WTC11 (cell line): Measurements from ENCODE around the gene C10orf95. TPM values are rescaled to one million over a fixed set of nuclear protein-coding genes. Genes with fewer than 3 reads are reported as not detected.

ENCODE experiments used
- ATAC-seq: fragments of 200-7000 bp; cut with Tn5 transposase; 2 replicates; pipeline ENCODE4 v1.10.0; 2021; ENCODE audit warnings: mild to moderate bottlenecking, moderate library complexity
- CTCF ChIA-PET: fragments of 300-600 bp; sonication (Branson Sonifier 250); formaldehyde crosslinking; loops from one replicate; lab custom pipeline; 2021; ENCODE audit warnings: antibody characterized with exemption; lab: Charles Lee
- POLR2A ChIA-PET: fragments of 350-600 bp; sonication (Branson Sonifier 250); formaldehyde crosslinking; loops from one replicate; lab custom pipeline; 2021; ENCODE audit warnings: antibody characterized with exemption; lab: Charles Lee
- DNase-seq: peaks from one replicate; pipeline ENCODE4 v3.0.0; 2021; ENCODE audit warnings: low spot score
- H3K27ac Mint-ChIP-seq: 2 replicates; pipeline ENCODE4 v1.8.0; 2021; ENCODE audit warnings: mixed read lengths
- H3K27me3 Mint-ChIP-seq: 2 replicates; pipeline ENCODE4 v1.8.0; 2021; ENCODE audit warnings: low read depth, mild to moderate bottlenecking, moderate library complexity, mixed read lengths
- H3K36me3 Mint-ChIP-seq: 2 replicates; pipeline ENCODE4 v1.8.0; 2021; ENCODE audit warnings: mixed read lengths
- H3K4me1 Mint-ChIP-seq: 2 replicates; pipeline ENCODE4 v1.8.0; 2022; ENCODE audit warnings: mixed read lengths
- H3K4me3 Mint-ChIP-seq: 2 replicates; pipeline ENCODE4 v1.8.0; 2021; ENCODE audit warnings: mild to moderate bottlenecking, moderate library complexity, mixed read lengths
- H3K9me3 Mint-ChIP-seq: 2 replicates; pipeline ENCODE4 v1.8.0; 2021; ENCODE audit warnings: mixed read lengths
- ATF2 ChIP-seq: sonication (generic); formaldehyde crosslinking; IDR thresholded peaks from 2 replicates; pipeline ENCODE4 v1.8.1; 2022; ENCODE audit warnings: low read depth, missing genetic modification reagents, borderline replicate concordance
- ATF6 ChIP-seq: sonication (generic); formaldehyde crosslinking; IDR thresholded peaks from 2 replicates; pipeline ENCODE4 v1.8.1; 2023; ENCODE audit warnings: mild to moderate bottlenecking, missing genetic modification reagents
- ERG ChIP-seq: fragments of 250-450 bp; sonication (Bioruptor Pico); IDR thresholded peaks from 2 replicates; pipeline ENCODE4 v1.8.0; 2021; ENCODE audit warnings: mild to moderate bottlenecking
- FOXJ3 ChIP-seq: sonication (generic); formaldehyde crosslinking; IDR thresholded peaks from 2 replicates; pipeline ENCODE4 v1.9.0; 2021; ENCODE audit warnings: missing genetic modification reagents, mild to moderate bottlenecking, borderline replicate concordance
- FOXP4 ChIP-seq: sonication (generic); formaldehyde crosslinking; IDR thresholded peaks from 2 replicates; pipeline ENCODE4 v1.8.0; 2022; ENCODE audit warnings: mild to moderate bottlenecking, missing genetic modification reagents
- HMGA2 ChIP-seq: fragments of 250-450 bp; sonication (Bioruptor Pico); IDR thresholded peaks from 2 replicates; pipeline ENCODE4 v1.4.0; 2021; ENCODE audit warnings: mild to moderate bottlenecking, moderate library complexity
- JUN ChIP-seq: sonication (generic); formaldehyde crosslinking; IDR thresholded peaks from 2 replicates; pipeline ENCODE4 v1.8.0; 2023; ENCODE audit warnings: mild to moderate bottlenecking, missing genetic modification reagents
- KAT7 ChIP-seq: sonication (generic); formaldehyde crosslinking; IDR thresholded peaks from 2 replicates; pipeline ENCODE4 v1.8.1; 2023; ENCODE audit warnings: missing genetic modification reagents, mild to moderate bottlenecking, borderline replicate concordance
- NR2C2 ChIP-seq: sonication (generic); formaldehyde crosslinking; IDR thresholded peaks from 2 replicates; pipeline ENCODE4 v1.8.0; 2022; ENCODE audit warnings: mild to moderate bottlenecking, missing genetic modification reagents
- PREB ChIP-seq: sonication (generic); formaldehyde crosslinking; IDR thresholded peaks from 2 replicates; pipeline ENCODE4 v1.8.1; 2022; ENCODE audit warnings: mild to moderate bottlenecking, missing genetic modification reagents, moderate library complexity, borderline replicate concordance
- RORB ChIP-seq: fragments of 250-450 bp; sonication (Bioruptor Pico); IDR thresholded peaks from 2 replicates; pipeline ENCODE4 v1.9.0; 2021; ENCODE audit warnings: mild to moderate bottlenecking
- SMAD3 ChIP-seq: sonication (generic); formaldehyde crosslinking; IDR thresholded peaks from 2 replicates; pipeline ENCODE4 v1.8.0; 2022; ENCODE audit warnings: missing genetic modification reagents, mild to moderate bottlenecking, borderline replicate concordance
- TEAD4 ChIP-seq: sonication (generic); formaldehyde crosslinking; IDR thresholded peaks from 2 replicates; pipeline ENCODE4 v1.8.0; 2022; ENCODE audit warnings: mild to moderate bottlenecking, missing genetic modification reagents
- USF1 ChIP-seq: sonication (generic); formaldehyde crosslinking; IDR thresholded peaks from 2 replicates; pipeline ENCODE4 v1.8.0; 2022; ENCODE audit warnings: mild to moderate bottlenecking, missing genetic modification reagents
- ZNF232 ChIP-seq: sonication (generic); formaldehyde crosslinking; IDR thresholded peaks from 2 replicates; pipeline ENCODE4 v1.8.0; 2022; ENCODE audit warnings: mild to moderate bottlenecking, missing genetic modification reagents
- total RNA-seq: library from RNA; stranded (reverse); gene quantifications from 3 replicates; pipeline ENCODE4 v1.2.3, GENCODE V29; 2021
- TF ChIP-seq, protein P1 (sequence below): sonication (generic); formaldehyde crosslinking; IDR thresholded peaks from 2 replicates; pipeline ENCODE4 v1.8.0; 2023; ENCODE audit warnings: mild to moderate bottlenecking, missing genetic modification reagents

The C10orf95 gene
- total RNA-seq, 1 experiment from 2014 or later, result 0.96 TPM

- ATAC-seq (no peak), DNase-seq (no peak)
- Mint-ChIP-seq H3K36me3 (peaks cover 9% of the 10 kb centered on the region; the same call in 1 of the 2 replicates), H3K4me1 (peaks cover 14% of the 10 kb centered on the region), H3K9me3 (no peaks in the 10 kb centered on the region), H3K27me3 (peaks cover 11% of the 10 kb centered on the region), H3K4me3 (no peak overlapping the region), H3K27ac (no peak overlapping the region)
- POLR2A ChIA-PET, result no interaction called here
- TF ChIP-seq ATF2, result no peak
- TF ChIP-seq JUN (CRISPR knock-in tag), result no peak
- CTCF ChIA-PET, result interaction anchor here (0.6 to 1.5 kb wide), 3 partner anchors 20 to 28 kb away, joined by 4 to 6 read pairs (median 4); no protein-coding TSS in a partner anchor
Observed at GRCh38 chr10:102426803-102427287, 24.5 kb downstream of the C10orf95 start.

DNA sequence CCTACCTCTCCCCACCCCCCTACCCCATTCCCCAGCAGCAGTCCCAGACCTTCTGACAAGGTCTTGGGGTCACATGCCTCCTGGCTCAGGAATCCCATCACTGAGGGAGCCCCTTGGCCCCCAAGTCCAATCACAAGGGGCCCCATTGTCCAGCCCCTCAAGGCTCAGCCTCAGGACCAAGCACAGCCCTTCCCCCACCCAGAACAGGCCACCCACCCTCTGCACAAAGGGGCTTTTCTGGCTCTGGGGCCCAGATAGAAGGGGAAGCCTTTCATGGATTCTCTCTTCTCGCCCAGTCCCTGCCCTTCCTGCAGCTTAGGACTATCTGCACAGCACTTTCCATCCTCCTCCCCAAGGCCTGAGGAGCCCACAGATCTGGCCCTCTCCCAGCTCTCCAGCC is 25.9 kb downstream of the C10orf95 start:
- DNase-seq, result no peak
- TF ChIP-seq TEAD4 (CRISPR knock-in tag), result no peak
- TF ChIP-seq HMGA2, result no peak
- TF ChIP-seq PREB (CRISPR knock-in tag), result no peak
- no peak for TF ChIP-seq FOXP4
- no peak for TF ChIP-seq ZNF232
- TF ChIP-seq NR2C2 (CRISPR knock-in tag), result no peak
- H3K36me3 Mint-ChIP-seq, result peaks cover 9% of the 10 kb centered on the region; the same call in 1 of the 2 replicates

GRCh38 chr10:102424916-102425315 is 26.4 kb downstream of the C10orf95 start:
- Mint-ChIP-seq H3K9me3 (no peaks in the 10 kb centered on the region), H3K4me3 (no peak overlapping the region), H3K27me3 (peaks cover 11% of the 10 kb centered on the region), H3K27ac (no peak overlapping the region), H3K4me1 (peaks cover 9% of the 10 kb centered on the region), H3K36me3 (peaks cover 9% of the 10 kb centered on the region; the same call in 1 of the 2 replicates)
- CTCF ChIA-PET, result interaction anchor here (1.5 to 6.7 kb wide), 4 partner anchors 21 to 54 kb away, joined by 3 to 68 read pairs (median 32); partner anchors contain the start of gene C10orf95
- POLR2A ChIA-PET, result interaction anchor here (0.7 kb wide), 1 partner anchor 25 kb away, joined by 3 read pairs; no protein-coding TSS in a partner anchor
- ATAC-seq, result no peak
- no peak for DNase-seq
- TF ChIP-seq USF1 (CRISPR knock-in tag) (no peak), SMAD3 (CRISPR knock-in tag) (no peak), FOXJ3 (no peak), KAT7 (no peak), ATF6 (no peak), ERG (no peak), RORB (CRISPR knock-in tag) (no peak)
- TF ChIP-seq, protein P1, sequence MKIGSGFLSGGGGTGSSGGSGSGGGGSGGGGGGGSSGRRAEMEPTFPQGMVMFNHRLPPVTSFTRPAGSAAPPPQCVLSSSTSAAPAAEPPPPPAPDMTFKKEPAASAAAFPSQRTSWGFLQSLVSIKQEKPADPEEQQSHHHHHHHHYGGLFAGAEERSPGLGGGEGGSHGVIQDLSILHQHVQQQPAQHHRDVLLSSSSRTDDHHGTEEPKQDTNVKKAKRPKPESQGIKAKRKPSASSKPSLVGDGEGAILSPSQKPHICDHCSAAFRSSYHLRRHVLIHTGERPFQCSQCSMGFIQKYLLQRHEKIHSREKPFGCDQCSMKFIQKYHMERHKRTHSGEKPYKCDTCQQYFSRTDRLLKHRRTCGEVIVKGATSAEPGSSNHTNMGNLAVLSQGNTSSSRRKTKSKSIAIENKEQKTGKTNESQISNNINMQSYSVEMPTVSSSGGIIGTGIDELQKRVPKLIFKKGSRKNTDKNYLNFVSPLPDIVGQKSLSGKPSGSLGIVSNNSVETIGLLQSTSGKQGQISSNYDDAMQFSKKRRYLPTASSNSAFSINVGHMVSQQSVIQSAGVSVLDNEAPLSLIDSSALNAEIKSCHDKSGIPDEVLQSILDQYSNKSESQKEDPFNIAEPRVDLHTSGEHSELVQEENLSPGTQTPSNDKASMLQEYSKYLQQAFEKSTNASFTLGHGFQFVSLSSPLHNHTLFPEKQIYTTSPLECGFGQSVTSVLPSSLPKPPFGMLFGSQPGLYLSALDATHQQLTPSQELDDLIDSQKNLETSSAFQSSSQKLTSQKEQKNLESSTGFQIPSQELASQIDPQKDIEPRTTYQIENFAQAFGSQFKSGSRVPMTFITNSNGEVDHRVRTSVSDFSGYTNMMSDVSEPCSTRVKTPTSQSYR, result no peak

More for the DNA sequence above, 25.9 kb downstream of the C10orf95 start:
- POLR2A ChIA-PET, result no interaction called here
- H3K27ac Mint-ChIP-seq, result no peak overlapping the region
- no peak for ATAC-seq
- H3K9me3 Mint-ChIP-seq, result no peaks in the 10 kb centered on the region
- H3K4me3 Mint-ChIP-seq, result no peak overlapping the region
- CTCF ChIA-PET, result interaction anchor here (1.0 to 6.7 kb wide), 2 partner anchors 21 to 26 kb away, joined by 3 to 68 read pairs; no protein-coding TSS in a partner anchor
- H3K27me3 Mint-ChIP-seq, result peaks cover 11% of the 10 kb centered on the region
- H3K4me1 Mint-ChIP-seq, result peaks cover 9% of the 10 kb centered on the region
